Measurements from ENCODE around the gene ZIC3.

The ZIC3 gene

GRCh38 chrX:137574102-137574783 lies 8.3 kb downstream of the ZIC3 start:
- DNase-seq = no peak

GRCh38 chrX:137574784-137575293 lies 8.9 kb downstream of the ZIC3 start:
- DNase-seq = no peak

- DNase-seq = no peak
Observed at GRCh38 chrX:137575596-137576255, 9.8 kb downstream of the ZIC3 start.

- no peak for DNase-seq
Observed at GRCh38 chrX:137587151-137587550, 21.2 kb downstream of the ZIC3 start.

- no peak for DNase-seq
Observed at GRCh38 chrX:137600769-137601168, 34.8 kb downstream of the ZIC3 start.

All from DMS79 treated with DMSO at 0.1 percent for 48 hours (cell line).